ENCODE results near the gene HOXA7.

HOXA7 gene

DNA sequence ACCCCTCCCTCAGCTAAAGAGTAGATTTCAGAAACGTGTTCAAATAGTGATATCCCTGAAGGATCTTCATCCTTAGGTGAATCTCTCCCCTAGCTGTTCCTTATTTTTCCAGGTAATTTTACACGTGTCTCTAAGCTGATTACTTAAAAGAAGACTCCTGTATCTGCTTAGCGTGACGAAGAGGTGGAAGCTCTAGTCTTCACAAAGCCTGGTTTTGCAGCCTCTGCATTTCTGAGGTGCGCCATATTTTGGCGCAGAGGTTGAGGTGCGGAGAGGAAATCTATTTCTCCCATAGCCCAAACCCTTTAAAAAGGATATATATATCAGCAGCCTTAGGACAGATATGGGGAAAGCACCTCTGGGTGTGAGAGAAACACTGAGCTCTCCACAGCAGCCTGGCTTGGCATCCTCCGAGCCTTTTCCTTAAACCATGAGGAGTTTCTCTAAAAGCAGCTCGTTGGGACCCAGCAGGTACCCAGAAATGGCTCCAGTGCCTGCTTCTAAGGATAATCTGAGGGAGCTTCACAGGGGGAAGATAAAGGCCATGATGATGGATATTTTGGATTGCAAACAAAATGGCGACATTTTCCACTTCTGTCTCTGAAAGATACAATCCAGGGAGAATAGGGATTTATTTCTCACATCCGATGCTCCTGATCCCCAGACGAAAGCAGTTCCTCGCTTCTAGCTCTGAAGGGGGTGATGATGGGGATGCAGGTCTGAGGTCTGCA lies 51.0 kb downstream of the HOXA7 start:
- Mint-ChIP-seq H3K27me3 (peaks cover 40% of the 10 kb centered on the region), H3K4me3 (no peak overlapping the region), H3K9me3 (ENCODE audit: low read depth) (no peaks in the 10 kb centered on the region), H3K27ac (no peak overlapping the region), H3K4me1 (ENCODE audit: low read depth) (peaks cover 14% of the 10 kb centered on the region), H3K36me3 (peaks cover under 1% of the 10 kb centered on the region)

GRCh38 chr7:27104341-27105058 lies 52.0 kb downstream of the HOXA7 start:
- Mint-ChIP-seq H3K36me3 (peaks cover 3% of the 10 kb centered on the region), H3K4me1 (ENCODE audit: low read depth) (peaks cover 14% of the 10 kb centered on the region), H3K9me3 (ENCODE audit: low read depth) (no peaks in the 10 kb centered on the region), H3K4me3 (no peak overlapping the region), H3K27me3 (peaks cover 43% of the 10 kb centered on the region), H3K27ac (no peak overlapping the region)

All from activated naive CD8-positive, alpha-beta T cell (primary cell).